Measurements from ENCODE around the gene KMT2C. TPM values are rescaled to one million over a fixed set of nuclear protein-coding genes. Genes with fewer than 3 reads are reported as not detected.

KMT2C gene
- total RNA-seq, 1 donor from 2014 or later, result 101 TPM

- no peak for TF ChIP-seq CTCF (IDR thresholded peaks at IDR 0.05)
- H3K36me3 ChIP-seq, result no peaks in the 10 kb centered on the region
- intact Hi-C loops (cut with DNase I), result no loop called here
- no peaks in the 10 kb centered on the region for H3K4me1 ChIP-seq
- no peak for DNase-seq
- H3K27ac ChIP-seq, result no peak overlapping the region
- H3K9me3 ChIP-seq, result peaks cover 19% of the 10 kb centered on the region
- no peak overlapping the region for H3K4me3 ChIP-seq
- H3K27me3 ChIP-seq (ENCODE audit: low read depth), result no peaks in the 10 kb centered on the region
- no peak for ATAC-seq
Measured at GRCh38 chr7:152086513-152086912, 349.3 kb downstream of the KMT2C start.

- Histone ChIP-seq H3K36me3 (no peaks in the 10 kb centered on the region), H3K27ac (no peak overlapping the region), H3K9me3 (peaks cover 19% of the 10 kb centered on the region), H3K4me1 (no peaks in the 10 kb centered on the region), H3K27me3 (ENCODE audit: low read depth) (no peaks in the 10 kb centered on the region), H3K4me3 (no peak overlapping the region)
- intact Hi-C loops (cut with DNase I), result no loop called here
- no peak for TF ChIP-seq CTCF (IDR thresholded peaks at IDR 0.05)
- ATAC-seq (no peak), DNase-seq (no peak)
Measured at GRCh38 chr7:152085131-152085530, 350.7 kb downstream of the KMT2C start.

Other genes starting within 250 kb of the KMT2C start
- gene XRCC2, start 240.1 kb upstream of the KMT2C start, total RNA-seq, result 0.86 TPM

Data from lower lobe of right lung (tissue), 2 donors.